Dendritic cell treated with granulocyte-macrophage colony-stimulating factor and Interleukin-4, amounts not matched to agents 40 ng/mL and 50 ng/mL, for 4 days (primary cell): ENCODE results near the gene URB1.
"Not testable (repeated sequence)": the region's sequence is repeated elsewhere in the genome, so short reads cannot be mapped to it uniquely, and the experiment has no call there.

Experiments used
- H3K27ac Mint-ChIP-seq: one replicate; pipeline ENCODE4 v1.8.0; 2022; ENCODE audit warnings: mild to moderate bottlenecking, mixed read lengths
- H3K27me3 Mint-ChIP-seq: one replicate; pipeline ENCODE4 v1.8.0; 2022; ENCODE audit warnings: mild to moderate bottlenecking, mixed read lengths
- H3K36me3 Mint-ChIP-seq: one replicate; pipeline ENCODE4 v1.8.0; 2022; ENCODE audit warnings: low read depth, mixed read lengths
- H3K4me1 Mint-ChIP-seq: one replicate; pipeline ENCODE4 v1.8.0; 2022; ENCODE audit warnings: low read depth, mixed read lengths
- H3K4me3 Mint-ChIP-seq: one replicate; pipeline ENCODE4 v1.8.0; 2022; ENCODE audit warnings: mild to moderate bottlenecking, moderate library complexity, mixed read lengths
- H3K9me3 Mint-ChIP-seq: one replicate; pipeline ENCODE4 v1.8.0; 2022; ENCODE audit warnings: mixed read lengths
- intact Hi-C: fragments of 100-400 bp; cut with micrococcal nuclease; formaldehyde crosslinking; loops from one replicate; pipeline ENCODE4 v1.15.0; 2022

Gene URB1

DNA sequence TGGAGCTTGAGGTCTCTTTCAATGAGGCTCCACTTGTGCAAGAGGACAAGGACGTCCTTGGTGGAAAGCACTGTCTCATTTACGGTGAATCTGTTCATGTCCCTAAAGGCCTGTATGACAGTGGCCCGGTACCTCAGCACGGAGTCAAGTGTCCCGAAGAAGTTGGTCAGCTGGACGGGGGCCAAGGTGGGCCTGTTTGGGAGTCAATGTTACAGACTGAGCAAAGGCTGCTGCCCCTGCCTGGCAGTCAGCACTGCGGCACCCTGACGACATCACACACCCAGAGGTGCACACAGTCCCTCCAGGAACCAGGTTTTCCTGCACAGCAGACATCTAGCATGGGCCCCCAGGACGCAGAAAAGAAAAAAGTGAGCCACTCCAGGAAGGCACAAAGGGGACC lies 75.1 kb downstream of the URB1 start:
- peaks cover 93% of the 10 kb centered on the region for H3K36me3 Mint-ChIP-seq
- H3K4me1 Mint-ChIP-seq = no peaks in the 10 kb centered on the region
- H3K4me3 Mint-ChIP-seq = no peak overlapping the region
- H3K27ac Mint-ChIP-seq = no peak overlapping the region
- no peaks in the 10 kb centered on the region for H3K27me3 Mint-ChIP-seq
- no peaks in the 10 kb centered on the region for H3K9me3 Mint-ChIP-seq
- intact Hi-C loops = no loop called here

DNA sequence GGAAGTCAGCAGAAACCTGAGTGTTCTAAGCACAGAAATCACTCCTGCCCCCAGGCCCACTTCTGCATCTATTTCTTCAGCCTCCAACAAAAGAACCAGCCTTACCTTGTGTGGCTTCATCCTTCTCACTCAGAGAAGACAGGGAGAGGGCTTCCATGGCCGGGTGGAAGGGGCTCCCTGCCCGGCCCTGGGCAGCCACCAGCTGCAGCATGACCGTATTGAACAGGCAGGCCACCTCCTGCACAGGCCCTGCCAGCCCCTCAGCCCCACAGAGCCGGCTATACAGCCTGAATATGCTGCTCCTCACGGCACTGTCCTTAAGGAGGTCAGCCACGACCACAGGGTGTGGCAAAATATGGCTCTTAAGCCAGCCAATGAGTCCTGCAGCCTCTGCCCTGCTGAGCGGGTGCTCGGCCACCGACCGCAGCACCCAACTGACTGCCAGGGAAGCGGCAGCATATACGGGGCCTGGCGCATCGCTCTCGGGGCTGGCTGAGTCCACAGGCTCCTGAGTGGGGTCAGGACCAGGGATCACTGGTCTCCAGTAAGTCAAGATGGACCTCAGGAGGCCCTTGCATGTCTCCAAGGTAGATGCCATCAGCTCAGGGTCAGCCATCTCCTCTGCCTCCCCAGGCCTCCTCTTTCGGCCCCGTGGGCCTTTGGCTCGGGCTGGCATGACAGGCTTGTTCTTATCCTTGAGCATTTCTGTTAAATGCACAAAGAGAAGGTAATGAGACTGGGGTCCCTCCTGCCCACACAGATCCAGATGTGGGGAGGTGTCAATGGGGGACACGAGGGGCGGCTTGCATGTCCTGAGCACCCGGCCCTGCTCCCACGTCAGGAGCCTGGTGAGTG lies 76.2 kb downstream of the URB1 start:
- Mint-ChIP-seq H3K27ac (no peak overlapping the region), H3K36me3 (peaks cover 93% of the 10 kb centered on the region), H3K27me3 (no peaks in the 10 kb centered on the region), H3K9me3 (no peaks in the 10 kb centered on the region), H3K4me1 (no peaks in the 10 kb centered on the region), H3K4me3 (no peak overlapping the region)
- intact Hi-C loops = no loop called here

- Mint-ChIP-seq H3K4me3 (no peak overlapping the region), H3K36me3 (peaks cover 92% of the 10 kb centered on the region), H3K27me3 (no peaks in the 10 kb centered on the region), H3K27ac (no peak overlapping the region), H3K4me1 (no peaks in the 10 kb centered on the region), H3K9me3 (no peaks in the 10 kb centered on the region)
- intact Hi-C loops = no loop called here
These were observed 77.1 kb downstream of the URB1 start for GRCh38 chr21:32315511-32316281.

DNA sequence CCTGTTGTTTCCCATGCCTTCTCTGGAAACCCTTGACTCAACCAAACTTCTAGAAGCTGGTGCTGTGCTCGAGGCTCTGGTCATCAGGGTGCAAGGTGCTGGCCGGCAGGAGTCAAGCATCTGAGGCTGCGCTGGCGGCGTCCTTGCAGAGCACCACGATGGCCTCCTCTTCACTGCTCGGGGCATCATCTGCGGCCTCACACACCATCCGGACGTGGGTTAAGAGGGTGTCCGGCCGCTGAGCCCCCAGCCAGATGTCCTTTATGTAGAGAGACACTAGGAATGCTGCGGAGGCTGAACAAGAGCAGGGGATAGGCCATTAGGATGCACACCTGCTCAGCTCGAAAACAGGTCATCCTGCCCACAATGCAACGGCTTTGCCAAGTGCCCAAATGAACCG lies 78.0 kb downstream of the URB1 start:
- Mint-ChIP-seq H3K4me1 (no peaks in the 10 kb centered on the region), H3K27me3 (no peaks in the 10 kb centered on the region), H3K9me3 (no peaks in the 10 kb centered on the region), H3K4me3 (no peak overlapping the region), H3K27ac (no peak overlapping the region), H3K36me3 (peaks cover 83% of the 10 kb centered on the region)
- intact Hi-C loops = no loop called here

DNA sequence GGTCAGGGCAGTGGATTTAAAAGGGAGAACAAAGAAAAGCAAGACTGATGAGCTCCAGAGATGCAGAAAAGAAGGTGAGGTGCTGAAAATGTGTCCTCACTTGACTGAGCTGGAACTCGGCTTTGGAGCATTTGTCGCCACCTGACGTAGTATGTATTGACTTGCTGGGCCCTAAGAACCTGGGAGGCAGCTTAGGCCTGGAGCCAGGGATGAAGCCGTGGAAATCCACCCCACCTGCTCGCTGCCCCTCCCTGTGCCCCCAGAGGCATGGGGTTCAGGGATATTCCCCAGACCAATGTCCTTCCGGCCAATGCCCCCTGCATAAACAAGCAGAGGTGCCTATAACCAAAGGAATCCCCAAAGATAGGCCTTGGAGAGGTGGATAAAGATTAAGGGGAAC lies 79.8 kb downstream of the URB1 start:
- H3K36me3 Mint-ChIP-seq = peaks cover 76% of the 10 kb centered on the region
- no peak overlapping the region for H3K27ac Mint-ChIP-seq
- no peak overlapping the region for H3K4me3 Mint-ChIP-seq
- no peaks in the 10 kb centered on the region for H3K4me1 Mint-ChIP-seq
- H3K9me3 Mint-ChIP-seq = no peaks in the 10 kb centered on the region
- intact Hi-C loops = no loop called here
- H3K27me3 Mint-ChIP-seq = no peaks in the 10 kb centered on the region

DNA sequence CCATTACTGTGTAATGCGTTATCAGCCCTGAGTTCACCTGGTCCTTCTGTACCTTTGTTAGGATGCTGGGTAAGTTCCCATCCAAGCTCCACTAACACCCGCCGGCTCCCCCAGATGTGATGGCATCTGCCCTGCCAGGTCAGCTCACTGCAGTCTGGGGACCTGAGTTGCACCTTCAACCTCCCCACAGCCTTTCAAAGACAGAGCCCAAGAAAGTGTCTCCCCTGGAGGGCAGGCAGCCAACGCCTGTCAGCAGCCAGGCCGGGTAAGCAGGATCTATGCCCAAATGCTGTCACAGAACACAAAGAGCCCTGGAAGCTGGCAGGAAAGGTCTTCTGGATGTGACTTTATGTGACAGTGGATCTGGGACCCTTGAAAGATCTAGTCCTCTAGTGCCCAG lies 80.5 kb downstream of the URB1 start:
- intact Hi-C loops = no loop called here
- H3K9me3 Mint-ChIP-seq = no peaks in the 10 kb centered on the region
- H3K27me3 Mint-ChIP-seq = no peaks in the 10 kb centered on the region
- peaks cover 71% of the 10 kb centered on the region for H3K36me3 Mint-ChIP-seq
- H3K4me3 Mint-ChIP-seq = no peak overlapping the region
- no peaks in the 10 kb centered on the region for H3K4me1 Mint-ChIP-seq
- H3K27ac Mint-ChIP-seq = no peak overlapping the region

DNA sequence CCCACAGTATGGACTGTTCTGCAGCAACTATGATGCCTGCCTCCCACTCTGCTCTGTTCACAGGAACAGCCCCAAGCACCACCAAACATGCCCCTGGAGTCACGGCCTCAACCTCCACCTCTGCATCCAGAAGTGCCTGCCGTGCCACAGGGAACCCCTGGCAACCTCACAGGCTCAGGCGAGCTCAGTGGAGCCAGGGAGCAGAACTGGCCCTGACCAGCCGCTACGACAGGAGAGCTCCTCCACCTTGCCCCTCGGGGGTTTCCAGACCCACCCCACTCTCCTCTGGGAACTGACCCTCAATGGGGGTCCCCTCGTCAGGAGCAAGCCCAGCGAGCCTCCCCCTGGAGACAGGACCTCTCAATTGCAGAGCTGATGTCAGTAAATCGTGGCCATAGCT lies 81.2 kb downstream of the URB1 start:
- no peak overlapping the region for H3K27ac Mint-ChIP-seq
- no peaks in the 10 kb centered on the region for H3K27me3 Mint-ChIP-seq

DNA sequence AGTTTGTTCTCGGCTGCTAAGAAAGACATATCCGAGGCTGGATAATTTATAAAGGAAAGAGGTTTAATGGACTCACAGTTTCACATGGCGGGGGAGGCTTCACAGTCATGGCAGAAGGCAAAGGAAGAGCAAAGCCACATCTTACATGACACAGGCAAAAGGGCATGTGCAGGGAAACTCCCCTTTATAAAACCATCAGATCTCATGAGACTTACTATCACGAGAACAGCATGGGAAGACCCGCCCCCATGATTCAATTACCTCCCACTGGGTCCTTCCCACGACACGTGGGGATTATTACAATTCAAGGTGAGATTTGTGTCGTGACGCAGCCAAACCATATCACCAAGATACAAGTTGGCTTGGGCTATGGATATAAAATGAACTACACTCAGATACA lies 81.8 kb downstream of the URB1 start:
- intact Hi-C loops, H3K9me3 Mint-ChIP-seq, H3K27me3 Mint-ChIP-seq, H3K4me3 Mint-ChIP-seq, H3K27ac Mint-ChIP-seq, H3K4me1 Mint-ChIP-seq: not testable (repeated sequence)
- peaks cover 66% of the 10 kb centered on the region for H3K36me3 Mint-ChIP-seq

More for the DNA sequence above, 81.2 kb downstream of the URB1 start:
- H3K9me3 Mint-ChIP-seq = no peaks in the 10 kb centered on the region
- peaks cover 69% of the 10 kb centered on the region for H3K36me3 Mint-ChIP-seq
- H3K4me3 Mint-ChIP-seq = no peak overlapping the region
- no peaks in the 10 kb centered on the region for H3K4me1 Mint-ChIP-seq
- intact Hi-C loops = no loop called here

GRCh38 chr21:32309906-32310460 lies 82.8 kb downstream of the URB1 start:
- H3K27me3 Mint-ChIP-seq = no peaks in the 10 kb centered on the region
- no peak overlapping the region for H3K27ac Mint-ChIP-seq
- intact Hi-C loops = no loop called here
- peaks cover 59% of the 10 kb centered on the region for H3K36me3 Mint-ChIP-seq
- no peak overlapping the region for H3K4me3 Mint-ChIP-seq
- H3K9me3 Mint-ChIP-seq = no peaks in the 10 kb centered on the region
- H3K4me1 Mint-ChIP-seq = no peaks in the 10 kb centered on the region

- Mint-ChIP-seq H3K4me3 (no peak overlapping the region), H3K4me1 (no peaks in the 10 kb centered on the region), H3K36me3 (peaks cover 49% of the 10 kb centered on the region), H3K9me3 (no peaks in the 10 kb centered on the region), H3K27me3 (no peaks in the 10 kb centered on the region), H3K27ac (no peak overlapping the region)
- intact Hi-C loops = no loop called here
These were observed 84.1 kb downstream of the URB1 start for GRCh38 chr21:32308696-32309095.

DNA sequence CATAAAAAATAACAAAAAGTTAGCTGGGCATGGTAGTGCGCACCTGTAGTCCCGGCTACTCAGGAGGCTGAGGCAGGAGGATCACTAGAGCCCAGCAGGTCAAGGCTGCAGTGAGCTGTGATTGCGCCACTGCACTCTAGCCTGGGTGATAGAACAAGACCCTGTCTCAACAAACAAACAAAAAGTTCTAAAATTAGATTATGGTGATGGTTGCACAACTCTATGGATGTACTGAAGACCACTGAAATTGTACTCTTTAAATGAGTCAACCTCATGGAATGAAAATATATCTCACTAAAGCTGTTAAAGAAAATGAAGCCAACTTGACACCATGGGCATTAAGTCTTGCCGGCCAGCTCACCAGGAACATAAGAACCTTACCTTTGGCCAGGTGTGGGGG lies 85.1 kb downstream of the URB1 start:
- Mint-ChIP-seq H3K4me1 (no peaks in the 10 kb centered on the region), H3K27me3 (no peaks in the 10 kb centered on the region), H3K9me3 (no peaks in the 10 kb centered on the region), H3K4me3 (no peak overlapping the region), H3K36me3 (peaks cover 40% of the 10 kb centered on the region), H3K27ac (no peak overlapping the region)
- intact Hi-C loops = no loop called here

GRCh38 chr21:32306021-32306780 lies 86.6 kb downstream of the URB1 start:
- Mint-ChIP-seq H3K4me1 (no peaks in the 10 kb centered on the region), H3K27me3 (no peaks in the 10 kb centered on the region), H3K9me3 (no peaks in the 10 kb centered on the region), H3K4me3 (no peak overlapping the region), H3K36me3 (peaks cover 29% of the 10 kb centered on the region), H3K27ac (no peak overlapping the region)
- intact Hi-C loops = no loop called here

GRCh38 chr21:32304998-32305397 lies 87.8 kb downstream of the URB1 start:
- Mint-ChIP-seq H3K27me3 (no peaks in the 10 kb centered on the region), H3K36me3 (peaks cover 28% of the 10 kb centered on the region), H3K4me1 (no peaks in the 10 kb centered on the region), H3K4me3 (no peak overlapping the region), H3K27ac (no peak overlapping the region), H3K9me3 (no peaks in the 10 kb centered on the region)
- intact Hi-C loops = no loop called here

GRCh38 chr21:32303385-32303784 lies 89.4 kb downstream of the URB1 start:
- intact Hi-C loops = no loop called here
- no peaks in the 10 kb centered on the region for H3K4me1 Mint-ChIP-seq
- no peak overlapping the region for H3K4me3 Mint-ChIP-seq
- no peaks in the 10 kb centered on the region for H3K27me3 Mint-ChIP-seq
- H3K27ac Mint-ChIP-seq = no peak overlapping the region
- H3K36me3 Mint-ChIP-seq = peaks cover 21% of the 10 kb centered on the region
- no peaks in the 10 kb centered on the region for H3K9me3 Mint-ChIP-seq
